HUES6 (cell line): ENCODE data around the gene WDFY4.

Experiments
- H3K27ac ChIP-seq: 2 replicates; pipeline ENCODE4 v1.7.0; 2013; ENCODE audit warnings: low read depth, mild to moderate bottlenecking, low read length, inconsistent platforms
- H3K27me3 ChIP-seq: 2 replicates; pipeline ENCODE4 v1.6.1; 2013; ENCODE audit warnings: low read length; ENCODE audit not compliant: control insufficient read depth, insufficient read depth
- H3K36me3 ChIP-seq: 2 replicates; pipeline ENCODE4 v1.6.1; 2013; ENCODE audit warnings: low read length; ENCODE audit not compliant: control insufficient read depth, insufficient read depth
- H3K4me1 ChIP-seq: 2 replicates; pipeline ENCODE4 v1.6.1; 2013; ENCODE audit warnings: low read length; ENCODE audit not compliant: control insufficient read depth, insufficient read depth
- H3K4me3 ChIP-seq: 2 replicates; pipeline ENCODE4 v1.5.1; 2013; ENCODE audit warnings: low read depth, low read length
- H3K9ac ChIP-seq: one replicate; pipeline ENCODE4 v1.6.1; 2013; ENCODE audit warnings: mild to moderate bottlenecking, low read length
- H3K9me3 ChIP-seq: 2 replicates; pipeline ENCODE4 v1.6.1; 2013; ENCODE audit warnings: low read depth, low read length; ENCODE audit not compliant: control insufficient read depth, insufficient read depth

The WDFY4 gene

GRCh38 chr10:48799341-48800006 lies 114.8 kb downstream of the WDFY4 start:
- H3K9ac ChIP-seq: no peak overlapping the region
- no peaks in the 10 kb centered on the region for H3K27me3 ChIP-seq
- H3K4me3 ChIP-seq: no peak overlapping the region
- H3K36me3 ChIP-seq: no peaks in the 10 kb centered on the region
- peaks cover 9% of the 10 kb centered on the region; the same call in 1 of the 2 replicates for H3K4me1 ChIP-seq
- H3K27ac ChIP-seq: no peak overlapping the region
- no peaks in the 10 kb centered on the region for H3K9me3 ChIP-seq

- no peaks in the 10 kb centered on the region for H3K27me3 ChIP-seq
- no peaks in the 10 kb centered on the region for H3K9me3 ChIP-seq
- peaks cover 11% of the 10 kb centered on the region; the same call in 1 of the 2 replicates for H3K4me1 ChIP-seq
- no peak overlapping the region for H3K9ac ChIP-seq
- no peaks in the 10 kb centered on the region for H3K36me3 ChIP-seq
- no peak overlapping the region for H3K4me3 ChIP-seq
- H3K27ac ChIP-seq: no peak overlapping the region
These were observed 115.5 kb downstream of the WDFY4 start for GRCh38 chr10:48800007-48800675.

- H3K4me1 ChIP-seq: peaks cover 19% of the 10 kb centered on the region; the same call in 1 of the 2 replicates
- H3K27ac ChIP-seq: no peak overlapping the region
- no peaks in the 10 kb centered on the region for H3K9me3 ChIP-seq
- H3K9ac ChIP-seq: no peak overlapping the region
- no peak overlapping the region for H3K4me3 ChIP-seq
- no peaks in the 10 kb centered on the region for H3K27me3 ChIP-seq
- H3K36me3 ChIP-seq: no peaks in the 10 kb centered on the region
These were observed 116.3 kb downstream of the WDFY4 start for GRCh38 chr10:48801001-48801421.

GRCh38 chr10:48802611-48803071 lies 118.0 kb downstream of the WDFY4 start:
- no peak overlapping the region for H3K27ac ChIP-seq
- H3K4me1 ChIP-seq: peaks cover 24% of the 10 kb centered on the region; the same call in 1 of the 2 replicates
- no peaks in the 10 kb centered on the region for H3K36me3 ChIP-seq
- no peak overlapping the region for H3K4me3 ChIP-seq
- no peaks in the 10 kb centered on the region for H3K27me3 ChIP-seq
- no peaks in the 10 kb centered on the region for H3K9me3 ChIP-seq
- H3K9ac ChIP-seq: no peak overlapping the region

- Histone ChIP-seq H3K36me3 (no peaks in the 10 kb centered on the region), H3K9ac (no peak overlapping the region), H3K4me3 (no peak overlapping the region), H3K4me1 (peaks cover 24% of the 10 kb centered on the region; the same call in 1 of the 2 replicates), H3K9me3 (no peaks in the 10 kb centered on the region), H3K27ac (no peak overlapping the region), H3K27me3 (no peaks in the 10 kb centered on the region)
These were observed 119.3 kb downstream of the WDFY4 start for GRCh38 chr10:48803801-48804584.

GRCh38 chr10:48804740-48805182 lies 120.1 kb downstream of the WDFY4 start:
- Histone ChIP-seq H3K9ac (no peak overlapping the region), H3K36me3 (no peaks in the 10 kb centered on the region), H3K4me1 (peaks cover 24% of the 10 kb centered on the region; the same call in 1 of the 2 replicates), H3K27me3 (no peaks in the 10 kb centered on the region), H3K27ac (no peak overlapping the region), H3K4me3 (no peak overlapping the region), H3K9me3 (peaks cover 3% of the 10 kb centered on the region; the same call in 1 of the 2 replicates)

GRCh38 chr10:48805411-48805810 lies 120.7 kb downstream of the WDFY4 start:
- Histone ChIP-seq H3K36me3 (no peaks in the 10 kb centered on the region), H3K27ac (no peak overlapping the region), H3K9ac (no peak overlapping the region), H3K4me3 (no peak overlapping the region), H3K27me3 (no peaks in the 10 kb centered on the region), H3K4me1 (peaks cover 24% of the 10 kb centered on the region; the same call in 1 of the 2 replicates), H3K9me3 (peaks cover 3% of the 10 kb centered on the region; the same call in 1 of the 2 replicates)

- Histone ChIP-seq H3K9me3 (peaks cover 3% of the 10 kb centered on the region; the same call in 1 of the 2 replicates), H3K36me3 (no peaks in the 10 kb centered on the region), H3K4me3 (no peak overlapping the region), H3K4me1 (peaks cover 24% of the 10 kb centered on the region; the same call in 1 of the 2 replicates), H3K27me3 (no peaks in the 10 kb centered on the region), H3K9ac (no peak overlapping the region), H3K27ac (no peak overlapping the region)
These were observed 121.2 kb downstream of the WDFY4 start for GRCh38 chr10:48805848-48806247.

GRCh38 chr10:48806342-48806741 lies 121.7 kb downstream of the WDFY4 start:
- no peaks in the 10 kb centered on the region; the same call in 1 of the 2 replicates for H3K27me3 ChIP-seq
- H3K4me3 ChIP-seq: no peak overlapping the region
- H3K27ac ChIP-seq: no peak overlapping the region
- H3K36me3 ChIP-seq: no peaks in the 10 kb centered on the region
- no peak overlapping the region for H3K9ac ChIP-seq
- H3K9me3 ChIP-seq: peaks cover 3% of the 10 kb centered on the region; the same call in 1 of the 2 replicates
- peaks cover 24% of the 10 kb centered on the region; the same call in 1 of the 2 replicates for H3K4me1 ChIP-seq

- Histone ChIP-seq H3K27me3 (peaks cover 13% of the 10 kb centered on the region), H3K9me3 (peaks cover 3% of the 10 kb centered on the region; the same call in 1 of the 2 replicates), H3K36me3 (no peaks in the 10 kb centered on the region), H3K4me3 (no peak overlapping the region), H3K27ac (no peak overlapping the region), H3K9ac (no peak overlapping the region), H3K4me1 (peaks cover 24% of the 10 kb centered on the region; the same call in 1 of the 2 replicates)
These were observed 123.3 kb downstream of the WDFY4 start for GRCh38 chr10:48807791-48808470.
